Fibroblast of lung (primary cell): ENCODE results near the gene CNN3. TPM values are rescaled to one million over a fixed set of nuclear protein-coding genes. Genes with fewer than 3 reads are reported as not detected.

Experiments
- DNase-seq, 2 donors: peaks; one replicate each; pipeline versions ENCODE4 v3.0.0 to v3.0.0-alpha.2; 2010; ENCODE audit warnings: low read depth in 2 of 2
- H2AFZ ChIP-seq: 2 replicates; pipeline ENCODE4 v1.5.1; 2012; ENCODE audit warnings: low read length, control low read depth, inconsistent platforms
- H3K27ac ChIP-seq: 2 replicates; pipeline ENCODE4 v1.5.1; 2011; ENCODE audit warnings: low read length, control low read depth; ENCODE audit not compliant: insufficient read depth
- H3K27me3 ChIP-seq: 2 replicates; pipeline ENCODE4 v1.5.1; 2011; ENCODE audit warnings: mild to moderate bottlenecking, low read length; ENCODE audit not compliant: control insufficient read depth, insufficient read depth
- H3K36me3 ChIP-seq: 2 replicates; pipeline ENCODE4 v1.5.1; 2011; ENCODE audit warnings: low read length; ENCODE audit not compliant: control insufficient read depth, insufficient read depth
- H3K4me1 ChIP-seq: 2 replicates; pipeline ENCODE4 v1.5.1; 2011; ENCODE audit warnings: low read length; ENCODE audit not compliant: control insufficient read depth, insufficient read depth; ENCODE audit errors: extremely low read depth
- H3K4me2 ChIP-seq: 2 replicates; pipeline ENCODE4 v1.5.1; 2011; ENCODE audit warnings: low read length, control low read depth; ENCODE audit not compliant: insufficient read depth; ENCODE audit errors: extremely low read depth
- H3K4me3 ChIP-seq, 4 experiments: fragments of 200-600 bp in 1 of 4; sonication (generic) in 1 of 4; replicated peaks in 1 of 4; 2 replicates each; pipeline ENCODE4 v1.5.1; 2011 to 2016; ENCODE audit warnings: low read length in 4 of 4, low read depth in 3 of 4, mild to moderate bottlenecking in 3 of 4, control low read depth in 2 of 4, inconsistent platforms in 1 of 4, mixed read lengths in 1 of 4; ENCODE audit not compliant: insufficient read depth in 1 of 4; ENCODE audit errors: control extremely low read depth in 1 of 4
- H3K79me2 ChIP-seq: 2 replicates; pipeline ENCODE4 v1.5.1; 2012; ENCODE audit warnings: mild to moderate bottlenecking, low read length, inconsistent platforms; ENCODE audit not compliant: control insufficient read depth, insufficient read depth
- H3K9ac ChIP-seq: 2 replicates; pipeline ENCODE4 v1.5.1; 2011; ENCODE audit warnings: mild to moderate bottlenecking, low read length, control low read depth; ENCODE audit not compliant: insufficient read depth
- H3K9me3 ChIP-seq: 2 replicates; pipeline ENCODE4 v1.5.1; 2012; ENCODE audit warnings: low read depth, low read length; ENCODE audit not compliant: control insufficient read depth, insufficient read depth
- H4K20me1 ChIP-seq: 2 replicates; pipeline ENCODE4 v1.5.1; 2011; ENCODE audit warnings: low read length; ENCODE audit not compliant: control insufficient read depth, insufficient read depth; ENCODE audit errors: extremely low read depth
- EZH2 ChIP-seq: IDR thresholded peaks from 2 replicates; pipeline ENCODE4 v1.5.1; 2012; ENCODE audit warnings: low read length, control low read depth, mild to moderate bottlenecking; ENCODE audit errors: missing control alignments
- polyA plus RNA-seq, 2 donors: library from polyadenylated mRNA; depleted of rRNA in 1 of 2; stranded (reverse) in 1 of 2; unstranded in 1 of 2; fragments of >200 nt; gene quantifications; 2 replicates each; pipeline ENCODE4 v1.2.1, GENCODE V29; 2011 to 2012; ENCODE audit warnings: missing spikeins in 1 of 2
- total RNA-seq: library from RNA; depleted of rRNA; stranded (reverse); fragments of >200 nt; gene quantifications from 2 replicates; pipeline ENCODE4 v1.2.1, GENCODE V29; 2014
- TF ChIP-seq, protein P1 (sequence below), 2 donors: IDR thresholded peaks in 1 of 2; conservative IDR thresholded peaks in 1 of 2; 1 replicate in 1 of 2; 2 replicates in 1 of 2; pipeline ENCODE4 v1.5.1; 2011 to 2012; ENCODE audit warnings: low read length in 2 of 2, control low read depth in 1 of 2, inconsistent platforms in 1 of 2, low read depth in 1 of 2, mild to moderate bottlenecking in 1 of 2

The CNN3 gene
- total and polyA plus RNA-seq, 2 donors (not counting 1 experiment from before 2014, with no cell fraction given): 601 to 670 TPM

GRCh38 chr1:94856868-94857267 lies 70.0 kb downstream of the CNN3 start:
- Histone ChIP-seq H3K9me3 (no peaks in the 10 kb centered on the region), H3K36me3 (no peaks in the 10 kb centered on the region), H3K27me3 (no peaks in the 10 kb centered on the region), H4K20me1 (no peaks in the 10 kb centered on the region), H3K4me1 (peaks cover 7% of the 10 kb centered on the region), H3K9ac (no peak overlapping the region), H2AFZ (no peak overlapping the region), H3K79me2 (no peaks in the 10 kb centered on the region), H3K4me2 (no peak overlapping the region), H3K27ac (no peak overlapping the region), H3K4me3 (no peak overlapping the region)
- no peak for DNase-seq
- TF ChIP-seq, protein P1, sequence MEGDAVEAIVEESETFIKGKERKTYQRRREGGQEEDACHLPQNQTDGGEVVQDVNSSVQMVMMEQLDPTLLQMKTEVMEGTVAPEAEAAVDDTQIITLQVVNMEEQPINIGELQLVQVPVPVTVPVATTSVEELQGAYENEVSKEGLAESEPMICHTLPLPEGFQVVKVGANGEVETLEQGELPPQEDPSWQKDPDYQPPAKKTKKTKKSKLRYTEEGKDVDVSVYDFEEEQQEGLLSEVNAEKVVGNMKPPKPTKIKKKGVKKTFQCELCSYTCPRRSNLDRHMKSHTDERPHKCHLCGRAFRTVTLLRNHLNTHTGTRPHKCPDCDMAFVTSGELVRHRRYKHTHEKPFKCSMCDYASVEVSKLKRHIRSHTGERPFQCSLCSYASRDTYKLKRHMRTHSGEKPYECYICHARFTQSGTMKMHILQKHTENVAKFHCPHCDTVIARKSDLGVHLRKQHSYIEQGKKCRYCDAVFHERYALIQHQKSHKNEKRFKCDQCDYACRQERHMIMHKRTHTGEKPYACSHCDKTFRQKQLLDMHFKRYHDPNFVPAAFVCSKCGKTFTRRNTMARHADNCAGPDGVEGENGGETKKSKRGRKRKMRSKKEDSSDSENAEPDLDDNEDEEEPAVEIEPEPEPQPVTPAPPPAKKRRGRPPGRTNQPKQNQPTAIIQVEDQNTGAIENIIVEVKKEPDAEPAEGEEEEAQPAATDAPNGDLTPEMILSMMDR (conservative IDR thresholded peaks at IDR 0.05 in 1 of 2, IDR thresholded peaks at IDR 0.05 in 1 of 2; ENCODE audit: low read depth in 1 of 2, low read length in 2 of 2): no peak
- no peak for TF ChIP-seq EZH2

DNA sequence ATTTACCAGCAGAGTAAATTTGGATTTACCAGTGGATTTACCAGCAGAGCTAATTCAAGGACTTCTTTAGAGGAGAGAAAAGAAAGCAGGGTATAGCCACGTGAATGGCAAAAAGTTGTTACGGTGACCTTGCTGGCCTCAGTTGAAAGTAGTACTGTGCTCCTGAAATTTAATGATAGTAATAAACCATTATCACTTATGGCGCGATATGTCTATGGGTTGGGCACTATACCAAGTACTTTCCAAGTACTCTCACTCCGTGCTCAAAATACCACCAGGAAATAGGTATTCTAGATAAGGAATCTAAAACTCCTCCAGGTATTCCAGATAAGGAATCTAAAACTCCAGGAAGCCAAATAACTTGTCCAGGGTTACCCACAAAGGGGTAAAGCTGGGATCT lies 70.9 kb downstream of the CNN3 start:
- H3K4me3 ChIP-seq: no peak overlapping the region
- no peaks in the 10 kb centered on the region for H3K36me3 ChIP-seq
- H3K27ac ChIP-seq: no peak overlapping the region
- H3K9me3 ChIP-seq: no peaks in the 10 kb centered on the region
- no peak overlapping the region for H3K9ac ChIP-seq
- H3K27me3 ChIP-seq: no peaks in the 10 kb centered on the region
- H3K79me2 ChIP-seq: no peaks in the 10 kb centered on the region
- H2AFZ ChIP-seq: no peak overlapping the region
- no peak for DNase-seq
- H3K4me2 ChIP-seq: no peak overlapping the region
- no peak for TF ChIP-seq EZH2
- TF ChIP-seq, protein P1 (conservative IDR thresholded peaks at IDR 0.05 in 1 of 2, IDR thresholded peaks at IDR 0.05 in 1 of 2; ENCODE audit: low read depth in 1 of 2, low read length in 2 of 2): no peak
- H4K20me1 ChIP-seq: no peaks in the 10 kb centered on the region
- H3K4me1 ChIP-seq: peaks cover 7% of the 10 kb centered on the region

DNA sequence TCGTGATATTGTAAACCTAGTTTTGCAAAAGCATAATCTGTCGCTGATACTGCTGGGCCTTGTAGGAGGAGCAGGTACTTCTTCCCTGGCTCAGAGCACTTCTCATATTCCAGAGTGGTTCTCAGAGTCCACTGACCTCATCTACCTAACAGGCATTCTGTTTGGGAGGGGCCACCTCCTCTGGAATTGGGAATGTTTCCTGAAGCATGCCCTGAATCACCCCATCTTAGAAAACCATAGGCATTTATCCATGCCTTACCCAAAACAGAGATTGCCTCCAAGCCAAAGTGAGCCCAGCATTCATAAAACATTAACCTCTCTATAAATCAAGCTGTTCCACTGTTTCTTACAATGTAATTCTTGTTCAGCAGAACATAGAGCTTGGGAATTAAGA lies 71.6 kb downstream of the CNN3 start:
- Histone ChIP-seq H2AFZ (no peak overlapping the region), H3K27me3 (no peaks in the 10 kb centered on the region)
- peak; percentile 27 to 58 for DNase-seq

More for the DNA sequence above, 71.6 kb downstream of the CNN3 start:
- no peak overlapping the region for H3K4me3 ChIP-seq
- peaks cover 7% of the 10 kb centered on the region for H3K4me1 ChIP-seq
- H3K9ac ChIP-seq: no peak overlapping the region
- no peaks in the 10 kb centered on the region for H3K79me2 ChIP-seq
- no peaks in the 10 kb centered on the region for H3K9me3 ChIP-seq
- H3K4me2 ChIP-seq: peak overlapping the region; percentile 82
- no peaks in the 10 kb centered on the region for H4K20me1 ChIP-seq
- H3K27ac ChIP-seq: no peak overlapping the region
- H3K36me3 ChIP-seq: no peaks in the 10 kb centered on the region
- TF ChIP-seq EZH2: no peak
- TF ChIP-seq, protein P1 (conservative IDR thresholded peaks at IDR 0.05 in 1 of 2, IDR thresholded peaks at IDR 0.05 in 1 of 2; ENCODE audit: low read depth in 1 of 2, low read length in 2 of 2): no peak
